ENCODE measurements around the gene HYAL2.
"Not testable (repeated sequence)": the region's sequence is repeated elsewhere in the genome, so short reads cannot be mapped to it uniquely, and the experiment has no call there.

The HYAL2 gene

GRCh38 chr3:50288387-50289007 lies 34.0 kb downstream of the HYAL2 start:
- no peak for DNase-seq

- no peak for DNase-seq
These were observed 35.3 kb downstream of the HYAL2 start for GRCh38 chr3:50287262-50287661.

GRCh38 chr3:50286322-50287227 lies 36.0 kb downstream of the HYAL2 start:
- no peak for DNase-seq

- not testable (repeated sequence) for DNase-seq
These were observed 38.4 kb downstream of the HYAL2 start for GRCh38 chr3:50284121-50284520.

- no peak for DNase-seq
These were observed 43.1 kb downstream of the HYAL2 start for GRCh38 chr3:50279255-50280016.

- DNase-seq: no peak
These were observed 43.7 kb downstream of the HYAL2 start, which contains the start of gene LSMEM2 for GRCh38 chr3:50278880-50279224. Gene LSMEM2, plus strand, starts transcription at chr3:50279087. Its CDS starts 27 bp downstream, at chr3:50279114.

GRCh38 chr3:50278123-50278879 lies 44.2 kb downstream of the HYAL2 start:
- no peak for DNase-seq

GRCh38 chr3:50276762-50277101 lies 45.8 kb downstream of the HYAL2 start:
- DNase-seq: no peak

GRCh38 chr3:50275996-50276761 lies 46.4 kb downstream of the HYAL2 start:
- DNase-seq: no peak

GRCh38 chr3:50275141-50275995 lies 47.2 kb downstream of the HYAL2 start:
- no peak for DNase-seq

- peak; percentile 20 for DNase-seq
These were observed 48.0 kb downstream of the HYAL2 start for GRCh38 chr3:50274371-50275104.

GRCh38 chr3:50273689-50274065 lies 48.9 kb downstream of the HYAL2 start:
- no peak for DNase-seq

- peak; percentile 63 for DNase-seq
These were observed 49.4 kb downstream of the HYAL2 start for GRCh38 chr3:50272911-50273688.

GRCh38 chr3:50272538-50272910 lies 50.0 kb downstream of the HYAL2 start:
- not testable (repeated sequence) for DNase-seq

- no peak for DNase-seq
These were observed 51.1 kb downstream of the HYAL2 start for GRCh38 chr3:50271314-50271936.

- DNase-seq: no peak
These were observed 51.9 kb downstream of the HYAL2 start for GRCh38 chr3:50270422-50271224.

- DNase-seq: no peak
These were observed 52.5 kb downstream of the HYAL2 start for GRCh38 chr3:50269977-50270413.

- DNase-seq: no peak
These were observed 53.1 kb downstream of the HYAL2 start for GRCh38 chr3:50269460-50269859.

Measured in KG1 (cell line).